ENCODE results near the gene HSPG2.

The HSPG2 gene

GRCh38 chr1:21861602-21862429 lies 75.3 kb downstream of the HSPG2 start:
- DNase-seq (ENCODE audit: low read depth), result peak; percentile 84

DNA sequence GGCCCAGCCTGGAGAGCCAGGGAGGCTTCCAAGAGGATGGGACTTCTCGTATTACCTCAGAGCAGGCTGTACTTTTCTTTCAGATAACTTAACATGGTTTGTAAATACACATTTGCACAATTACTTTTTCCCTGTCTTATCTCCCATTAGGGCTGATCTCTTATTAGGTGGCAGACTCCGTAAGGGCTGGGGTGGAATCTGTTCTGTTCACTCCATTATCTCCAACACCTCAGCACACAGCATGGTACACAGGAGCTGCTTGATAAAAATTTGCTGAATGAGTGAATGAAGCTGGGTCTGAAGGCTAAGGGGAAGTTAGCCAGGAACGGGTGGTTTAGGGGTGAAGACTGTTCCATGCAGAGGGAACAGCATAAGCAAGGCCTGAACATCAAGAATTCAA lies 76.1 kb downstream of the HSPG2 start:
- no peak for DNase-seq (ENCODE audit: low read depth)

DNA sequence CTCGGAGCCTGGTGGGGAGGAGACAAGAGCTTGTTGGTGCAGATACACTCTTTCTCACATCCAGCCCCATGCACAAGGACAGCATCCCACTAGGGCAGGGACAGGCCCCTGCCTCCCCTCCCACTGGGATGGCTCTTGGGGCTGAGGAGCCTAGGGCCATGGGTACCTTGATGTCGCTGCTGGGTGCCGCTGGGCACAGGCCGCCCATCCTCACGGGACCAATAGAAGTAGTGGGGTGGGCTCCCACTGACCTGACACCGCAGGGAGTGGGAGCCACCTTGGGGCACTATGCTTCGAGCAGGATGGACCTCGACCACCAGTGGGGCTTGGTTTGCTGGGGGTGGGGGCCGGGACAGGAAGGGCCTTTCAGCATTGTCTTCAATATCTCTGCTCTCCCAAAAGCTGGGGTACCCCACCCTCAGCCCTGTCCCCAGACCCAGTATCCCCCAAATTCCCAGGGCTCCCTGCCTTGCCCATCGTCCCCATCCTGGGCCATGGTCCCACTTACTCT lies 77.4 kb downstream of the HSPG2 start:
- no peak for DNase-seq (ENCODE audit: low read depth)

GRCh38 chr1:21857840-21858670 lies 79.1 kb downstream of the HSPG2 start:
- DNase-seq (ENCODE audit: low read depth), result peak; percentile 17

DNA sequence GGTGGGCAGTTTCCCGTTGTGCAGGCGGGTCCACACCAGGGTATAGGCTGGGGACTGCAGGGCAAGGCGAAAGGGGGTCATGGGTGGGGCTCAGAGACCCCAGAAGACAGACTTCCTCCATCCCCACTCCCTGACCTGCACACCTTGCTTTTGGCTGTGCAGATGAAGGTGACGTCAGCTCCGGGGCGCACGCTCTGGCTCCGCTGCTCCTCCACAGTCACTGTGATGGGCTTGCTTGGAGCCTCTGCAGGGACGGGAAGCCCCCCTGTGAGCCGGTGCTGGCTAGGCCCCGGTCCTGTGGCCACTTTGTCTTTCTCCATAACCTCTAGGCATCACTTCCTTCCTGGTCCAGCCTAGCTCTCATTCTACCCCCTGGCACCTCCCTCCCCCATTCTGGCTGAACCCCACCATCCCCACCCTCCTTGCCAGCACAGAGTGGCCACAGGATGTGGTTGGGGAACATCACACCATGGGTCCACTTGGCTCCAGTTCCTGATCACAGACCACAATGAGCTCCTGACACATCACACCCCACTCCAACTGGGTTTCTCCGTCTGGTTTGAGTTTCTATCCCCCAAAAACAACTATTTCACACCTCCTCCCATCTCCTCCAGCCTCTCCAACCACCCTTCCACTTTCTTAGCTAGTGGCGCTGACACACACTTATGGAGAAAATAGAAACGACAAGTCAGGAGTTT lies 79.8 kb downstream of the HSPG2 start:
- DNase-seq (ENCODE audit: low read depth), result peak; percentile 74

- DNase-seq (ENCODE audit: low read depth), result no peak
These were observed 81.6 kb downstream of the HSPG2 start for GRCh38 chr1:21855257-21856096.

GRCh38 chr1:21854751-21855131 lies 82.4 kb downstream of the HSPG2 start:
- DNase-seq (ENCODE audit: low read depth), result no peak

DNA sequence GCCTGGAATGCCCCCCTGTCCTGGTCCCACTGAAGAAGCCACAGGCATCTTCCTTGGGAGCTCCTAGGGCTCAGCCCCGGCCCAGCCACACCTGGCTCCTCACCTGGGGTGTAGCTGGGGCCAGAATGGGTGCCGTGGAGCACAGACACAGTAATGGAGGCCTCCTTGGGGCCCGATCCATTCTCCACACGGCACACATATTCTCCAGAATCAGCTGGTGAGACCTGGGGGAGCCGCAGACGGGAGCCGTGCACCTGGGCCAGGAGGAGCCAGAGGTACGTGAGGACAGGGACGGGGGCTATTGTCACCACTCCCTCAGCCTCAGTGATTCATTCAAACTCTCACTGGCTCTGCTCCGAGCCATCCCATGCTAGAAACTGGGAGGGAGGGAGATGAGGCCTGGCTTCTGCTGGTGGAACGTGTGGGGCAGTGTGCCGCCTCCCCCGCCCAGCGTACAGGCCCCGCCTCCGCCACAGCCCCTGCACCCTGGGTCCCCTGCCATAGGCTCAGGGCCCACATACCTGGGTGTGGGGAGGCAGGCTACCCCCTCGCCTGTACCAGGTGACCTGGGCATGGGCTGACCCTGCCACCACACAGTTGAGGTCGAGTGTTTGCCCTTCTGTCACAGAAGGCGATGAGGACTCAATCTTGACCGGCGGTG lies 82.9 kb downstream of the HSPG2 start:
- no peak for DNase-seq (ENCODE audit: low read depth)

DNA sequence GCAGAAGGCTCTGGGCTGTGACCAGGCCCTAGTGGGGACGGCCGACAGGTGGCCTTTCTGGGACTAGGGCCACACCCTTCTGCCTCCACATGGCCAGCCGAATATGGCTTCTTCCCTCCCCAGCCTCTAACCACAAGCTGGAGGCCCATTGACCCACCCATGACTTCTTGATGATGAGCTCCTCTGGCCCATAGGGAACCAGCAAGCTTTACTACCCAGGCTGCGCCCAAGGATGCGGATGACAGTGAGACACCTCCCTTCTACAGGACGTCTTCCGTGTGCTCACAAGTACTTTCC lies 84.0 kb downstream of the HSPG2 start:
- no peak for DNase-seq (ENCODE audit: low read depth)

- no peak for DNase-seq (ENCODE audit: low read depth)
These were observed 84.6 kb downstream of the HSPG2 start for GRCh38 chr1:21852282-21853130.

DNA sequence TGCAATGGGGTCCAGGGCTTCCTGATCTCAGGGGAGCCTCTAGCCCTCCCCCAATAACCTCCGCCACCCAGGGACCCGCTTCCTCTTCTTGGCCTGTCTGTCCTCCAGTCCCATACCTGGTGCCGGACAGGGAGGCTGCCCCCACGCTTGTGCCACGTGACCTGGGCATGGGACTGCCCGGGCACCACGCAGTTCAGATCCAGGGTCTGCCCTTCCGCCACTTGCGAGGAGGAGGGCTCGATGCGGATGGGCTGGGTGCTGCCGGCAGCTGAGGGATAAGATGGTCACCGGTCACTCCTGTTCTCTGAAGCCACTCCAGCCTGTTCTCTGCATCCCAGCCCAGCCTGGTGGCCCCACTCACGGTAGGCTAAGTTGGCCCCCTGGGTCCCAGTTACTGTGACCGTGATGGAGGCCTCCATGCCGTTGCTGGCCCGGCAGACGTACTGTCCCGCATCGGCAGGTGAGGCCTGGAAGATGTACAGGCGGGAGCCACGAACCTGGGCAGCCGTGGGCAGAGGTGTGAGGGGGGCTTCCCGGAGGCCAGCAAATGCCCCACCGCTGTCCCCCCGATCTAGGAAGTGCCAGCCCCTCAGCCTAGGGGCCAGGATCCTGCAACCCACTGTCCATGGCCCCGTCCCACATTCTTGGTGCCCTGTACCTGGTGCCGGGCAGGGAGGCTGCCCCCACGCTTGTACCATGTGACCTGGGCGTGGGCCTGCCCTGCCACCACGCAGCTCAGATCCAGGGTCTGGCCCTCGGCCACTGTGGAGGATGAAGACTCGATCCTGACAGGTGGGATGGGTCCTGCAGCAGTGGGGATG lies 85.5 kb downstream of the HSPG2 start:
- DNase-seq (ENCODE audit: low read depth), result no peak

DNA sequence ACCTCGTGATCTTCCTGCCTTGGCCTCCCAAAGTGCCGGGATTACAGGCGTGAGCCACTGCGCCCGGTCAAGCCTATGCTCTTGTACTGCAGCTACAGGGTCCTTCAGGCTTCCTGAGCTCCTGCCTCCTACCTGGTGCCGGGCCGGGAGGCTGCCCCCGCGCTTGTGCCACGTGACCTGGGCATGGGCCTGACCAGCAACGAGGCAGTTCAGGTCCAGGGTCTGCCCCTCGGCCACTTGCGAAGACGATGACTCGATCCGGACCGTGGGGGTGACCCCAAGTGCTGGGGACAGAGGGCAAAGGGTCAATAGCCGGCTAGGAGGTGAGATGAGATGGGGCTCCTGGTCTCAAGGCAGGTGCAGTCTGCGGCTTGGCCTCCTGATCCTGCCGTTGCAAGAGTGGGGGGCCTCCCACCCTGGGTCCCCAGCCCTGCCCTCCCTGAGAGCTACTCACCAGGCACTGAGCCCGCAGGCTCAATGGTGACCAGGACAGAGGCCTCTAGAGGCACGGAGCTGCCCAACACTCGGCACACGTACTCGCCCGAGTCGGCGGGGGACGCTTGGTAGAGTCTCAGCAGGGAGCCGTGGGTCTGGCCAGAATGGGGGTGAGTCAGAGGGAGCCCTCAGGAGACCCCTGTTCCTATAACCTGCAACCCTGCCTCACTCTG lies 87.1 kb downstream of the HSPG2 start:
- DNase-seq (ENCODE audit: low read depth), result no peak

- DNase-seq (ENCODE audit: low read depth), result no peak
These were observed 88.5 kb downstream of the HSPG2 start for GRCh38 chr1:21848524-21849174.

DNA sequence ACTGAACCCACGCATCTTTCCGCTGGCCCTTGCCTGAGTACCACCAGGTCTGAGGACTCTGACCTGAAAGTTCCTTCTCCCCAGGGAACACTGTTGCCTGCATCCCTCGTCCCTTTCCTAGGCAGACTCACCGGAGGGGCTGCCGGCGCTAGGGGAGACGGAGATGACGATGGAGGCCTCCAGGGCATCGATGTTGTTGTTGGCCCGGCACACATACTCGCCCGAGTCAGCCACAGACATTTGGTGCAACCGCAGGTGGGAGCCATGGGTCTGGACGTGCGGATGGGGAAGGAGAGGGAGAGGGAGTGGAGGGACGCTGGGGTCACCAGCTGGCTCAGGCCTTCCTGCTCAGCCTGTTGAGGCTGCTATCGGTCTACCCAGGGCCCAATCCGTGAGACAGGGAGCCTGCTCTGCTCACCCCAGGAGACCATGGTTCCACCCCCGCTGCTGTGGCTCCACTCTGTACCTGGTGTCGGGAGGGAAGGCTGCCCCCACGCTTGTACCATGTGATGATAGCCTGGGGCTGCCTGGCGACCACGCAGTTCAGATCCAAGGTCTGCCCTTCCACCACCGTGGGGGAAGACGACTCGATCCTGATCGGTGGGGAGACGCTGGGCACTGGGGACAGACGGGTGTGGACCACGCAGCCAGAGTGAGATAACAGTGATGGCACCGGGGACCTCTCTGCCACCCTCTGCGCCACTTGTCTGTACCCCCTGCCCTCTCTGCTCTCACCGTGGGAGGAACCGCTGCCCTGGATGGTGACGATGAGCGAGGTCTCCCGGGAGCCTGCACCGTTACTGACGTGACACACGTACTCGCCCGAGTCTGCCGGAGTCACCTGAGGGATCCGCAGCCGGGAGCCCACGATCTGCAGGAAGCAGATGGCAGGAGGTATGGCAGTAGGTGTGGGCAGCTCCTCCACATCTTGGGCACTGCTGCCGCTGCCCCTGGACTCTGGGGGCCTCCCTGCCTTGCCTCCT lies 89.6 kb downstream of the HSPG2 start:
- no peak for DNase-seq (ENCODE audit: low read depth)

GRCh38 chr1:21845646-21846641 lies 91.2 kb downstream of the HSPG2 start:
- DNase-seq (ENCODE audit: low read depth), result no peak

DNA sequence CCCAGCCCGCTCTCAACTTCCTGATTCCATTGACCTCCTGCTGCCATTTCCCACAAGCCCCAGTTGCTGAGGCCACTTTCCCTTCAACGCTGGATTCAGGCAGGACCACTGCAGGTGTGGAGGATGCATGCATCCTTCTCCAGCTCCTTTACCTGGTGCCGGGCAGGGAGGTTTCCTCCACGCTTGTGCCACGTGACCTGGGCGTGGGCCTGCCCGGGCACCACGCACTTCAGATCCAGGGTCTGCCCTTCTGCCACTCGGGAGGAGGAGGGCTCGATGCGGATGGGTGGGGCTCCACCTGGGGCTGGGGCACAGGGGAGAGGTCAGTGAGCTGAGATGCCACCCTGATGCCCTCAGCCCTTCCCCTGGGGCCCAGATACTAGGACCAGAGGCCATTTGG lies 93.1 kb downstream of the HSPG2 start:
- no peak for DNase-seq (ENCODE audit: low read depth)
